Raji (cell line): Measurements from ENCODE around the gene DSCAM.

Experiments used
- POLR2A ChIP-seq: IDR thresholded peaks from 2 replicates; pipeline ENCODE4 v1.6.1; 2011; ENCODE audit warnings: low read depth, low read length, control low read depth; ENCODE audit not compliant: insufficient read depth

DSCAM gene

GRCh38 chr21:40331804-40332203 lies 515.2 kb downstream of the DSCAM start:
- no peak for TF ChIP-seq POLR2A

- TF ChIP-seq POLR2A = no peak
Measured at GRCh38 chr21:40331172-40331571, 515.8 kb downstream of the DSCAM start.

GRCh38 chr21:40324389-40324788 lies 522.6 kb downstream of the DSCAM start:
- TF ChIP-seq POLR2A = no peak

- TF ChIP-seq POLR2A = no peak
Measured at GRCh38 chr21:40318371-40318770, 528.6 kb downstream of the DSCAM start.

- TF ChIP-seq POLR2A = no peak
Measured at GRCh38 chr21:40316104-40316503, 530.9 kb downstream of the DSCAM start.

GRCh38 chr21:40315626-40316025 lies 531.3 kb downstream of the DSCAM start:
- no peak for TF ChIP-seq POLR2A

- TF ChIP-seq POLR2A = no peak
Measured at GRCh38 chr21:40313260-40313659, 533.7 kb downstream of the DSCAM start.

GRCh38 chr21:40300300-40300699 lies 546.7 kb downstream of the DSCAM start:
- TF ChIP-seq POLR2A = no peak

GRCh38 chr21:40299451-40299850 lies 547.5 kb downstream of the DSCAM start:
- no peak for TF ChIP-seq POLR2A

- TF ChIP-seq POLR2A = no peak
Measured at GRCh38 chr21:40294345-40294744, 552.6 kb downstream of the DSCAM start.

- no peak for TF ChIP-seq POLR2A
Measured at GRCh38 chr21:40291560-40291959, 555.4 kb downstream of the DSCAM start.

- no peak for TF ChIP-seq POLR2A
Measured at GRCh38 chr21:40284409-40284808, 562.5 kb downstream of the DSCAM start.

GRCh38 chr21:40282912-40283886 lies 563.8 kb downstream of the DSCAM start:
- TF ChIP-seq POLR2A = no peak

GRCh38 chr21:40278345-40278744 lies 568.6 kb downstream of the DSCAM start:
- TF ChIP-seq POLR2A = no peak

GRCh38 chr21:40276001-40276400 lies 571.0 kb downstream of the DSCAM start:
- no peak for TF ChIP-seq POLR2A

- no peak for TF ChIP-seq POLR2A
Measured at GRCh38 chr21:40272037-40272436, 574.9 kb downstream of the DSCAM start.

- no peak for TF ChIP-seq POLR2A
Measured at GRCh38 chr21:40271164-40271563, 575.8 kb downstream of the DSCAM start.
